ENCODE measurements around the gene PIK3AP1. TPM values are rescaled to one million over a fixed set of nuclear protein-coding genes. Genes with fewer than 3 reads are reported as not detected.

The PIK3AP1 gene
- total and polyA plus RNA-seq, 2 experiments from 2014 or later, result not detected

- Histone ChIP-seq H3K36me3 (ENCODE audit: low read depth) (no peaks in the 10 kb centered on the region), H3K4me3 (no peak overlapping the region), H2AFZ (no peak overlapping the region), H3K9me2 (ENCODE audit: insufficient read depth) (no peaks in the 10 kb centered on the region), H3K4me1 (ENCODE audit: insufficient read depth) (peaks cover 5% of the 10 kb centered on the region; the same call in 1 of the 2 replicates), H4K20me1 (ENCODE audit: insufficient read depth) (no peaks in the 10 kb centered on the region), H3K27me3 (replicated peaks; ENCODE audit: insufficient read depth) (no peaks in the 10 kb centered on the region), H3F3A (ENCODE audit: insufficient read depth) (no peaks in the 10 kb centered on the region), H3K9ac (no peak overlapping the region), H3K79me2 (ENCODE audit: insufficient read depth) (no peaks in the 10 kb centered on the region), H3K4me2 (ENCODE audit: unreplicated experiment) (no peak overlapping the region), H3K27ac (no peak overlapping the region), H3K9me3 (ENCODE audit: low read depth) (no peaks in the 10 kb centered on the region)
- in situ Hi-C loops (cut with MboI), result no loop called here
- 33 to 36% methylated on average over 1 of the region's 1 CpG for WGBS, 2 experiments (ENCODE audit: low coverage in 1 of 2, low lambda C conversion rate in 2 of 2, missing lambda C conversion rate in 2 of 2)
- TF ChIP-seq EZH2 (IDR thresholded peaks at IDR 0.05; ENCODE audit: insufficient read depth, poor library complexity, severe bottlenecking), result no peak
- TF ChIP-seq EZH2phosphoT487 (IDR thresholded peaks at IDR 0.05; ENCODE audit: insufficient read depth, low read depth), result no peak
- no peak for DNase-seq
These were observed 41.6 kb downstream of the PIK3AP1 start for GRCh38 chr10:96678725-96679124.

DNA sequence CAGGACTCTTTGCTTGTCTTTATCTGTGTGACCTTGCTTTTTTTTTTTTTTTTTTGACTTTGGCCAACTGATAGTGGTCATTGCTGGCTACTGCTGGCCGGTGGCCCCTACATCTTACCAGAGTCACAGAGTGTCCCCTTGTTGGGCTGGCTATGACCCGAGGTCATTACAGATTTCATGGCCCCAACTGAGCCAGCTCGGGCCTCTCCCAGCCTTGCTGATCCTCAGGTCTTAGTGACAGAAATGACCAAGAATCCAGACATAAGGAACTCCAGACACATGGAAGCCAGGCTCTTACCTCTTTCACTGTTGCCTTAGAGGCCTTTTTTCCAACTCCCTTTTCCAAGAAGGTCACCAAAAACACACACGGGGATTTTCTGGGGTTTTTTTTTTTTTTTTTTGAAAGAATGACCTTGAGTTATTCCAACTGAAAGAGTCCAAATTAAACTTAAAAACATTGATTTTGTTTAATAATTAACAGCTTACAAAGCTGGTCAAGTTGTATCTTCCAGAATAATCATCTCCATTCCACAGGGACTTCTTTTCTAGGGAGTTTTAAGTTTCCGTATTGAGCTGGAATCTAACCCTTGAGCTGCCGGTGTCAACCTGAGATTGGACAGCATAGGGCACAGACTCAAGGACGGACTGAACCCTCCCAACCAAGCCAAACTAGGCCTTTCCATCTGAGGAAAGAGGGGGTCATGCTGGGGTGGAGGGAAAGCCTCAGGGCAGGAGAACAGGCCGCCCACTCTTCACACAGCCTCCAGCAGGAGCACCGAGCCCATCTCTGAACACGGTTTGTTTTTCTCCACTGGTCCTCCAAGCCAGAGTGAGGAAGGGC lies 43.8 kb downstream of the PIK3AP1 start:
- no peak overlapping the region for H3K9ac ChIP-seq
- in situ Hi-C loops (cut with MboI), result no loop called here
- no peak overlapping the region for H3K27ac ChIP-seq
- H3K9me2 ChIP-seq (ENCODE audit: insufficient read depth), result no peaks in the 10 kb centered on the region
- WGBS, 2 experiments (ENCODE audit: low coverage in 1 of 2, low lambda C conversion rate in 2 of 2, missing lambda C conversion rate in 2 of 2), result 44 to 51% methylated on average over 10 of the region's 10 CpGs
- no peak overlapping the region for H2AFZ ChIP-seq
- no peak for DNase-seq
- no peaks in the 10 kb centered on the region for H3K79me2 ChIP-seq (ENCODE audit: insufficient read depth)
- no peaks in the 10 kb centered on the region for H3F3A ChIP-seq (ENCODE audit: insufficient read depth)
- H3K27me3 ChIP-seq (replicated peaks; ENCODE audit: insufficient read depth), result no peaks in the 10 kb centered on the region
- no peaks in the 10 kb centered on the region for H3K36me3 ChIP-seq (ENCODE audit: low read depth)
- no peaks in the 10 kb centered on the region for H3K4me1 ChIP-seq (ENCODE audit: insufficient read depth)
- H3K4me3 ChIP-seq, result no peak overlapping the region
- no peaks in the 10 kb centered on the region for H4K20me1 ChIP-seq (ENCODE audit: insufficient read depth)
- no peak overlapping the region for H3K4me2 ChIP-seq (ENCODE audit: unreplicated experiment)
- no peak for TF ChIP-seq EZH2 (IDR thresholded peaks at IDR 0.05; ENCODE audit: insufficient read depth, poor library complexity, severe bottlenecking)
- no peaks in the 10 kb centered on the region for H3K9me3 ChIP-seq (ENCODE audit: low read depth)

DNA sequence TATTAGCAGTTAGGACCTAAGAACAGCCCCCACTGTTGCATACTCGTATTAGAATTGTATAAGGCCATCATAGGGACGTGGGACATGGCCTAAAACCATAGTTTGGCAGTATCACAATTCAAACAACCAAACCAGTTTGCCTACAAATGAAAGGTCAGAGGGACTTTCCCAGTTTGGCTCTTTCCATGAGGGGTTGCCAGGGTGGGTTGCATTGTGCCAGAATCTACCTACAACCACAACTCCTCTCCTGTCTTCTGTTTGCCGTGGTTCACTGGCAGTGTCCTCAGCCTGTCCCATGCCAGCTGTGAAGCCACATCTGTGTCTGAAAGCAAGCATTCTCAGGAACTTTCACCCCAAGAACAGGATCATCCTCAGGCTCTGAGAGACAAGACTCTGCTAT lies 44.5 kb downstream of the PIK3AP1 start:
- Histone ChIP-seq H3F3A (ENCODE audit: insufficient read depth) (no peaks in the 10 kb centered on the region), H3K27me3 (replicated peaks; ENCODE audit: insufficient read depth) (no peaks in the 10 kb centered on the region), H3K27ac (no peak overlapping the region), H4K20me1 (ENCODE audit: insufficient read depth) (no peaks in the 10 kb centered on the region), H3K9me2 (ENCODE audit: insufficient read depth) (no peaks in the 10 kb centered on the region), H3K9me3 (ENCODE audit: low read depth) (no peaks in the 10 kb centered on the region), H2AFZ (no peak overlapping the region), H3K4me1 (ENCODE audit: insufficient read depth) (no peaks in the 10 kb centered on the region), H3K4me3 (no peak overlapping the region), H3K4me2 (ENCODE audit: unreplicated experiment) (no peak overlapping the region), H3K9ac (no peak overlapping the region), H3K79me2 (ENCODE audit: insufficient read depth) (no peaks in the 10 kb centered on the region), H3K36me3 (ENCODE audit: low read depth) (no peaks in the 10 kb centered on the region)
- in situ Hi-C loops (cut with MboI), result no loop called here
- DNase-seq, result no peak
- no peak for TF ChIP-seq EZH2phosphoT487 (IDR thresholded peaks at IDR 0.05; ENCODE audit: insufficient read depth, low read depth)
- no peak for TF ChIP-seq EZH2 (IDR thresholded peaks at IDR 0.05; ENCODE audit: insufficient read depth, poor library complexity, severe bottlenecking)
- 41 to 42% methylated on average over 3 of the region's 3 CpGs for WGBS, 2 experiments (ENCODE audit: low coverage in 1 of 2, low lambda C conversion rate in 2 of 2, missing lambda C conversion rate in 2 of 2)

DNA sequence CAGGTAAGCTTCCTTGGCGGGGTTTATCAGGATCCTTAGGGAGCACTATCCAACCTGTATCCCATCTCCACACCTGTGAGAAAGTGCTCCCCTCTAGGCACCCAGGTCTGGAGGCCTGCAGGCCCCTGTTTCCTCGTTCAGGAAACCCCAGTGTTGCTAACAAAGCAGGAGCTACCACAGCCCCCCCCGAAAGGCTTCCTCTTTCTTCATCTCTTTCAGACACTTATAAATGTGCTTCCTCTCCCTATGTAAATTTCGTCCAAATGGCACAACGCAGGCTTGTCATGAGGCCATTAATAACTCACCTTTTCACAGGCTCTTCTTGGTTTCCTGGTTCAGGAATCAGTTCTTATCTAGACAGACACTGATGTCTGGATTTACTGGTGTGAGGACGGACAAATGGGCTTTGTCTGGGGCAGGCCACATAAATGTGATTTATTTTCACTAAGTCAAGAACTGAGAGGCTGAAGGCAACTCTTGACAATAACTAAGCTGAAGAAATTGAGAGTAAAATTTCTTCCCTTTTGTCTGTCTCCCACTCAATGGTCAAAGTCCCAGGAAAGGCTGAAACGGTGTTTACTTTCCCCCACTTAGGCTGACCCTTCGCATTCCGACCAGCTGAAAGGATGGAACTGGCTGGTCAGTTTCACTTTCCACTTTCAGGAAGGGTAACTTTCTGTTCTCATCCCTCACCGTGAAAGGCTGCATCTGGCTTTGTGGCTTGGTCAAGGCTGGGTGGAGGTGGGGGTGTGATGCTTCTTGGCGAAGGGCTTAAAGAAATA lies 46.8 kb downstream of the PIK3AP1 start:
- Histone ChIP-seq H2AFZ (no peak overlapping the region), H3K27ac (no peak overlapping the region)
- TF ChIP-seq EZH2 (IDR thresholded peaks at IDR 0.05; ENCODE audit: insufficient read depth, poor library complexity, severe bottlenecking) (no peak), EZH2phosphoT487 (IDR thresholded peaks at IDR 0.05; ENCODE audit: insufficient read depth, low read depth) (no peak)

More for the DNA sequence above, 46.8 kb downstream of the PIK3AP1 start:
- Histone ChIP-seq H3K4me2 (ENCODE audit: unreplicated experiment) (no peak overlapping the region), H3K79me2 (ENCODE audit: insufficient read depth) (no peaks in the 10 kb centered on the region), H3K27me3 (replicated peaks; ENCODE audit: insufficient read depth) (no peaks in the 10 kb centered on the region), H3F3A (ENCODE audit: insufficient read depth) (no peaks in the 10 kb centered on the region), H4K20me1 (ENCODE audit: insufficient read depth) (no peaks in the 10 kb centered on the region), H3K9me3 (ENCODE audit: low read depth) (no peaks in the 10 kb centered on the region), H3K4me1 (ENCODE audit: insufficient read depth) (no peaks in the 10 kb centered on the region), H3K36me3 (ENCODE audit: low read depth) (no peaks in the 10 kb centered on the region), H3K9ac (no peak overlapping the region), H3K9me2 (ENCODE audit: insufficient read depth) (no peaks in the 10 kb centered on the region), H3K4me3 (no peak overlapping the region)
- in situ Hi-C loops (cut with MboI), result no loop called here
- no peak for DNase-seq
- WGBS, 2 experiments (ENCODE audit: low coverage in 1 of 2, low lambda C conversion rate in 2 of 2, missing lambda C conversion rate in 2 of 2), result 28 to 29% methylated on average over 11 of the region's 11 CpGs
